ENCODE measurements around the gene KLHL34. TPM values are rescaled to one million over a fixed set of nuclear protein-coding genes. Genes with fewer than 3 reads are reported as not detected.

KLHL34 gene
- polyA plus RNA-seq, 1 of the 3 experiments (the other 2 are of a cell fraction) = not detected

Other genes starting within 250 kb of the KLHL34 start
- gene SMPX, start 99.8 kb upstream of the KLHL34 start, polyA plus RNA-seq (2012; rRNA removed) = not detected in 2 replicates
- gene MBTPS2, start 181.3 kb upstream of the KLHL34 start, polyA plus RNA-seq (2012; rRNA removed) = 21.6 and 24.8 TPM in 2 replicates
- gene YY2, start 197.7 kb upstream of the KLHL34 start, polyA plus RNA-seq (2012; rRNA removed) = 2.3 and 2.8 TPM in 2 replicates

Data from SK-N-SH (cell line).